Activated T-helper 1 cell treated with anti-CD3 and anti-CD28 coated beads, Interleukin-2, amount 50 U/mL, for 16 hours (primary cell): ENCODE results near the gene RPL23.
"Not testable (repeated sequence)": the region's sequence is repeated elsewhere in the genome, so short reads cannot be mapped to it uniquely, and the experiment has no call there.

ENCODE experiments used
- DNase-seq, 2 donors: peaks; one replicate each; pipeline ENCODE4 v3.0.0-alpha.2; 2020; ENCODE audit warnings: low read depth in 1 of 2, low spot score in 1 of 2

RPL23 gene

GRCh38 chr17:38868817-38869525, 15.4 kb upstream of the RPL23 start:
- peak; percentile 77 to 79 for DNase-seq

GRCh38 chr17:38867968-38868816, 14.7 kb upstream of the RPL23 start:
- no peak for DNase-seq

GRCh38 chr17:38867179-38867967, 13.9 kb upstream of the RPL23 start:
- DNase-seq, result peak in 1 of 2 donors; percentile 55

- DNase-seq, result no peak
Observed at GRCh38 chr17:38864636-38865398, 11.3 kb upstream of the RPL23 start.

- no peak for DNase-seq
Observed at GRCh38 chr17:38861399-38861843, 7.9 kb upstream of the RPL23 start.

- DNase-seq, result no peak
Observed at GRCh38 chr17:38857271-38857670, 3.8 kb upstream of the RPL23 start.

GRCh38 chr17:38855101-38855714, 1.7 kb upstream of the RPL23 start:
- DNase-seq, result not testable (repeated sequence)

GRCh38 chr17:38852771-38853291, 690 bp downstream of the RPL23 start:
- DNase-seq, result no peak

GRCh38 chr17:38851434-38851833, 2.1 kb downstream of the RPL23 start:
- no peak for DNase-seq

- no peak for DNase-seq
Observed at GRCh38 chr17:38850374-38850773, 3.1 kb downstream of the RPL23 start.

- DNase-seq, result no peak
Observed at GRCh38 chr17:38848939-38849605, 4.4 kb downstream of the RPL23 start.

GRCh38 chr17:38848557-38848891, 5.0 kb downstream of the RPL23 start:
- DNase-seq, result no peak

GRCh38 chr17:38844261-38844757, 9.2 kb downstream of the RPL23 start:
- DNase-seq, result no peak

GRCh38 chr17:38825762-38826247, 27.7 kb downstream of the RPL23 start:
- no peak for DNase-seq

GRCh38 chr17:38824899-38825761, 28.4 kb downstream of the RPL23 start, which contains the start of gene CWC25:
Gene CWC25 (minus strand): TSS chr17:38825321. CDS start chr17:38825183, 138 bp downstream.
- peak; percentile 94 to 98 for DNase-seq

GRCh38 chr17:38815576-38816193, 37.8 kb downstream of the RPL23 start:
- DNase-seq, result no peak

GRCh38 chr17:38809828-38810227, 43.7 kb downstream of the RPL23 start:
- no peak for DNase-seq

- no peak for DNase-seq
Observed at GRCh38 chr17:38800237-38800760, 53.2 kb downstream of the RPL23 start.
